ENCODE measurements around the gene AP1M2. TPM values are rescaled to one million over a fixed set of nuclear protein-coding genes. Genes with fewer than 3 reads are reported as not detected.
"Not testable (repeated sequence)": the region's sequence is repeated elsewhere in the genome, so short reads cannot be mapped to it uniquely, and the experiment has no call there.

The AP1M2 gene
- polyA plus RNA-seq, 3 donors, result 5.4 to 37.3 TPM; not detected in 1

GRCh38 chr19:10568062-10568825 is 18.9 kb downstream of the AP1M2 start:
- H3K27ac ChIP-seq (ENCODE audit: low read depth, low read length), result peak overlapping the region; percentile 28
- 1 to 2% (median 2%) methylated on average over 43 to 51 of the region's 58 CpGs for WGBS, 3 donors

- WGBS, 3 donors, result 23 to 49% (median 31%) methylated on average over 5 of the region's 5 CpGs
- H3K27ac ChIP-seq (ENCODE audit: low read depth, low read length), result peak overlapping the region; percentile 20
Measured at GRCh38 chr19:10567656-10568055, 19.5 kb downstream of the AP1M2 start.

- 50 to 64% (median 53%) methylated on average over 19 of the region's 19 CpGs for WGBS, 3 donors
- H3K27ac ChIP-seq (ENCODE audit: low read depth, low read length), result peak overlapping the region; percentile 66
Measured at GRCh38 chr19:10566658-10567410, 20.3 kb downstream of the AP1M2 start.

GRCh38 chr19:10566408-10566657 is 20.8 kb downstream of the AP1M2 start:
- 2 to 7% (median 6%) methylated on average over 4 of the region's 4 CpGs for WGBS, 3 donors
- H3K27ac ChIP-seq (ENCODE audit: low read depth, low read length), result peak overlapping the region; percentile 66

- peak within 1 kb of the TSS; percentile 66 for H3K27ac ChIP-seq (ENCODE audit: low read depth, low read length)
- WGBS, 3 donors, result 0 to 1% (median 0%) methylated on average over 79 to 94 of the region's 94 CpGs
Measured at GRCh38 chr19:10565567-10566407, 21.3 kb downstream of the AP1M2 start, which contains the start of gene KRI1. Gene KRI1, minus strand, starts transcription at chr19:10566010. Its CDS starts 11 bp downstream, at chr19:10565999.

- 8 to 20% (median 20%) methylated on average over 8 to 10 of the region's 10 CpGs for WGBS, 3 donors
- H3K27ac ChIP-seq (ENCODE audit: low read depth, low read length), result no peak overlapping the region
Measured at GRCh38 chr19:10565028-10565566, 22.0 kb downstream of the AP1M2 start.

- 93 to 95% (median 94%) methylated on average over 5 of the region's 5 CpGs for WGBS, 3 donors
- no peak overlapping the region for H3K27ac ChIP-seq (ENCODE audit: low read depth, low read length)
Measured at GRCh38 chr19:10562609-10563008, 24.5 kb downstream of the AP1M2 start.

- H3K27ac ChIP-seq (ENCODE audit: low read depth, low read length), result no peak overlapping the region
- 88 to 92% (median 89%) methylated on average over 7 of the region's 7 CpGs for WGBS, 3 donors
Measured at GRCh38 chr19:10560154-10560553, 27.0 kb downstream of the AP1M2 start.

- H3K27ac ChIP-seq (ENCODE audit: low read depth, low read length), result no peak overlapping the region
- 92 to 95% (median 93%) methylated on average over 33 of the region's 33 CpGs for WGBS, 3 donors
Measured at GRCh38 chr19:10557603-10558197, 29.4 kb downstream of the AP1M2 start.

- 55 to 76% (median 65%) methylated on average over 7 of the region's 7 CpGs for WGBS, 3 donors
- H3K27ac ChIP-seq (ENCODE audit: low read depth, low read length), result no peak overlapping the region
Measured at GRCh38 chr19:10555610-10555973, 31.5 kb downstream of the AP1M2 start.

- no peak overlapping the region for H3K27ac ChIP-seq (ENCODE audit: low read depth, low read length)
- WGBS, 3 donors, result 77 to 87% (median 84%) methylated on average over 30 of the region's 30 CpGs
Measured at GRCh38 chr19:10554760-10555609, 32.1 kb downstream of the AP1M2 start.

- H3K27ac ChIP-seq (ENCODE audit: low read depth, low read length), result no peak overlapping the region
- WGBS, 3 donors, result 41 to 62% (median 50%) methylated on average over 12 of the region's 12 CpGs
Measured at GRCh38 chr19:10553943-10554381, 33.1 kb downstream of the AP1M2 start.

GRCh38 chr19:10553087-10553667 is 33.9 kb downstream of the AP1M2 start:
- WGBS, 3 donors, result 64 to 80% (median 68%) methylated on average over 13 of the region's 13 CpGs
- H3K27ac ChIP-seq (ENCODE audit: low read depth, low read length), result no peak overlapping the region

- WGBS, 3 donors, result 78 to 87% (median 79%) methylated on average over 12 of the region's 12 CpGs
- no peak overlapping the region for H3K27ac ChIP-seq (ENCODE audit: low read depth, low read length)
Measured at GRCh38 chr19:10552510-10553053, 34.5 kb downstream of the AP1M2 start.

GRCh38 chr19:10551698-10552301 is 35.3 kb downstream of the AP1M2 start:
- 83 to 97% (median 83%) methylated on average over 12 of the region's 12 CpGs for WGBS, 3 donors
- H3K27ac ChIP-seq (ENCODE audit: low read depth, low read length), result no peak overlapping the region

GRCh38 chr19:10551006-10551405 is 36.1 kb downstream of the AP1M2 start:
- H3K27ac ChIP-seq (ENCODE audit: low read depth, low read length), result not testable (repeated sequence)
- 93 to 96% (median 96%) methylated on average over 9 of the region's 9 CpGs for WGBS, 3 donors
